ENCODE data around the gene NFIC.

The NFIC gene

GRCh38 chr19:3396881-3397265, 30.5 kb downstream of the NFIC start:
- no peaks in the 10 kb centered on the region for H3K9me2 ChIP-seq (ENCODE audit: low read depth, low read length)
- no peak overlapping the region for H3K9ac ChIP-seq (ENCODE audit: low read length)
- H3K4me2 ChIP-seq (ENCODE audit: low read length): no peak overlapping the region
- no peak overlapping the region for H3K4me3 ChIP-seq (ENCODE audit: low read depth, low read length, poor library complexity, severe bottlenecking)
- no peak for TF ChIP-seq EZH2 (IDR thresholded peaks at IDR 0.05; ENCODE audit: borderline replicate concordance, low read length)
- TF ChIP-seq CTCF (IDR thresholded peaks at IDR 0.05; ENCODE audit: low read length): no peak
- no peak overlapping the region for H2AFZ ChIP-seq (ENCODE audit: low read length)
- H3K79me2 ChIP-seq (ENCODE audit: insufficient read depth, low read length): no peaks in the 10 kb centered on the region
- no peaks in the 10 kb centered on the region for H3F3A ChIP-seq (ENCODE audit: insufficient read depth, low read length)
- no peak overlapping the region for H3K27ac ChIP-seq (ENCODE audit: low read depth, low read length, poor library complexity, severe bottlenecking)
- no peaks in the 10 kb centered on the region for H3K4me1 ChIP-seq (ENCODE audit: insufficient read depth, low read length, severe bottlenecking)
- no peaks in the 10 kb centered on the region for H3K36me3 ChIP-seq (ENCODE audit: insufficient read depth, low read length)
- no peaks in the 10 kb centered on the region for H3K27me3 ChIP-seq (ENCODE audit: insufficient read depth, low read length)
- H4K20me1 ChIP-seq (ENCODE audit: insufficient read depth, low read length): no peaks in the 10 kb centered on the region
- no peaks in the 10 kb centered on the region for H3K9me3 ChIP-seq (ENCODE audit: low read length)

DNA sequence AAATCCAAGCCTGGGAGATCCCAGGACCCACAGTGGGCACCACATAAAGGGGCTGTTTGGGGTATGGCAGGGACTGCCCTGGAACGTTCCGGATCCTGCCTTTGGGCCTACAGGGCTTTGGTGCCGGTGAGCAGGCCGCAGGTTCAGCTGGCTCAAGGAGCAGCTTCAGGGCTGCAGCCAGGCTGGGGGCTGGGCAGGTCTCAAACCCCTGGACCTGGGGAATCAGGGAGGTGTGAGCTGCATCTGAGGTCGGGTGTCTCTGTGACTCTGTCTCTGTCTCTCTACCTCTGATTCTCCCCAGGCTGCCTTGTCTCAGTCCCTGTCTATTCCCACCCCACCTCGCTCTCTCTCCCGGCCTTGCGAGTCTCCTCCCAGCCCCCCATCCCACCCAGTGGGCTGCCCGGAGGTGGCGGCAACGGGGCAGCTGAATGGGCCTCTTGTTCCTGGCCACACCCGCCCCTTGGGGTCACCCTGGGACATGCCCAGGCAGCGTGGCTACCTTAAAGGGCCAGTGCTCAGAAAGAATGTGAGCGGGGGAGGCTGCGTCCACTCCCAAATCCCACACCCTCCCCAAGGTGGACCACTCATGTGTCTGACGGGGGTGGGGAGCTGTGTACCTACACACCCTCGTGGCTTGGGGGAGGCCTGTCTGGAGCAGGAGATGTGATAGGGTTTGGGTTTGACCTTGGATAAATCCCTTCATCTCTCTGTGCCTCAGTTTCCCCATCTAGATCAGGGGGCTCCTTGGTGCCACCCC, 31.1 kb downstream of the NFIC start:
- no peaks in the 10 kb centered on the region for H3K9me3 ChIP-seq (ENCODE audit: low read length)
- H3K4me1 ChIP-seq (ENCODE audit: insufficient read depth, low read length, severe bottlenecking): no peaks in the 10 kb centered on the region
- no peaks in the 10 kb centered on the region for H3K9me2 ChIP-seq (ENCODE audit: low read depth, low read length)
- H3K9ac ChIP-seq (ENCODE audit: low read length): no peak overlapping the region
- H3F3A ChIP-seq (ENCODE audit: insufficient read depth, low read length): no peaks in the 10 kb centered on the region
- no peak for TF ChIP-seq EZH2 (IDR thresholded peaks at IDR 0.05; ENCODE audit: borderline replicate concordance, low read length)
- no peak for TF ChIP-seq CTCF (IDR thresholded peaks at IDR 0.05; ENCODE audit: low read length)
- no peaks in the 10 kb centered on the region for H3K79me2 ChIP-seq (ENCODE audit: insufficient read depth, low read length)
- no peak overlapping the region for H3K4me2 ChIP-seq (ENCODE audit: low read length)
- no peak overlapping the region for H3K27ac ChIP-seq (ENCODE audit: low read depth, low read length, poor library complexity, severe bottlenecking)
- H4K20me1 ChIP-seq (ENCODE audit: insufficient read depth, low read length): no peaks in the 10 kb centered on the region
- H3K27me3 ChIP-seq (ENCODE audit: insufficient read depth, low read length): no peaks in the 10 kb centered on the region
- H3K4me3 ChIP-seq (ENCODE audit: low read depth, low read length, poor library complexity, severe bottlenecking): no peak overlapping the region
- H2AFZ ChIP-seq (ENCODE audit: low read length): no peak overlapping the region
- H3K36me3 ChIP-seq (ENCODE audit: insufficient read depth, low read length): no peaks in the 10 kb centered on the region

- H3K4me2 ChIP-seq (ENCODE audit: low read length): no peak overlapping the region
- H3K4me1 ChIP-seq (ENCODE audit: insufficient read depth, low read length, severe bottlenecking): no peaks in the 10 kb centered on the region
- H3K9me2 ChIP-seq (ENCODE audit: low read depth, low read length): no peaks in the 10 kb centered on the region
- H3K9ac ChIP-seq (ENCODE audit: low read length): no peak overlapping the region
- no peaks in the 10 kb centered on the region for H3K36me3 ChIP-seq (ENCODE audit: insufficient read depth, low read length)
- H3K27me3 ChIP-seq (ENCODE audit: insufficient read depth, low read length): no peaks in the 10 kb centered on the region
- no peak overlapping the region for H3K4me3 ChIP-seq (ENCODE audit: low read depth, low read length, poor library complexity, severe bottlenecking)
- TF ChIP-seq CTCF (IDR thresholded peaks at IDR 0.05; ENCODE audit: low read length) (no peak), EZH2 (IDR thresholded peaks at IDR 0.05; ENCODE audit: borderline replicate concordance, low read length) (no peak)
- H3K79me2 ChIP-seq (ENCODE audit: insufficient read depth, low read length): no peaks in the 10 kb centered on the region
- no peak overlapping the region for H2AFZ ChIP-seq (ENCODE audit: low read length)
- H3F3A ChIP-seq (ENCODE audit: insufficient read depth, low read length): no peaks in the 10 kb centered on the region
- no peaks in the 10 kb centered on the region for H3K9me3 ChIP-seq (ENCODE audit: low read length)
- no peaks in the 10 kb centered on the region for H4K20me1 ChIP-seq (ENCODE audit: insufficient read depth, low read length)
- no peak overlapping the region for H3K27ac ChIP-seq (ENCODE audit: low read depth, low read length, poor library complexity, severe bottlenecking)
Observed at GRCh38 chr19:3398114-3398899, 31.9 kb downstream of the NFIC start.

Data from OCI-LY1 (cell line).